ENCODE data around the gene NFU1.
A peak's percentile ranks its signal among the peaks of the same experiment; 100 is the strongest.
"Not testable (repeated sequence)": the region's sequence is repeated elsewhere in the genome, so short reads cannot be mapped to it uniquely, and the experiment has no call there.

Gene NFU1

DNA sequence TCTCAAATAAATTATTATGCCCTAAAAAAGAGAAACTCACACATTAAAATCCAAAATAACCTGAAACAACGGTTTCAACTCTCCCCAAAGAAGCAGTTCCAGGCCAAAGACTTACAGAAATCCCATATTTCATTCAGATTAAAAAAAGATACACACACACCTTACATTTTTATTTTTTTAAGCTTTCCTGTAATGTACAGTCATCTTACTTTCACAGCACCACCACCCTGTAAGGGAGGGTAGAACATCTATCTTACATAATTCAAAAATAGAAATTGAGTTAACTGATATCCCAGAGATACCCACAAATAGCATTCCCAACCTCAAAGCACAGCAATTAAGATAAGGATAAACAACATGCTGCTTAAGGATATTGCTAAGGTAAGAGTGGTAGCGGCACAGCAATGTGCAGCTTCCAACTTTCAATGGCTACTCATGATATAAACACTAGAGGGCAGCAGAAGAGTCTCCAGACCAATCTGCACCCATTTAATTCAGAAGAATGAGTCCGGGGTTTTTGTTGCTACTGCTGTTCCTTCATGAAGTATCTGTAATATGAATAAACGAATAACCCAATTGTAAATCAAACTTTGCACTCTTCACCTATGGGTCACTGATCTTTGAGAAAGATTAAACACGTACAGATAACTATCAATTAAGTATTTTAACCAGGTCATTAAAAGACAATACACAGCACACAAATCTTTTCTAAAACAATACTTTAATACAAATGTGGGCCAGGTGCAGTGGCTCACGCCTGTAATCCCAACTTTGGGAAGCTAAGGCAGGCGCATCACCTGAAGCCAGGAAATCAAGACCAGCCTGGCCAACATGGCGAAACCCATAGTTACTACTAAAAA is 61.5 kb downstream of the NFU1 start:
- TF ChIP-seq, protein P1, sequence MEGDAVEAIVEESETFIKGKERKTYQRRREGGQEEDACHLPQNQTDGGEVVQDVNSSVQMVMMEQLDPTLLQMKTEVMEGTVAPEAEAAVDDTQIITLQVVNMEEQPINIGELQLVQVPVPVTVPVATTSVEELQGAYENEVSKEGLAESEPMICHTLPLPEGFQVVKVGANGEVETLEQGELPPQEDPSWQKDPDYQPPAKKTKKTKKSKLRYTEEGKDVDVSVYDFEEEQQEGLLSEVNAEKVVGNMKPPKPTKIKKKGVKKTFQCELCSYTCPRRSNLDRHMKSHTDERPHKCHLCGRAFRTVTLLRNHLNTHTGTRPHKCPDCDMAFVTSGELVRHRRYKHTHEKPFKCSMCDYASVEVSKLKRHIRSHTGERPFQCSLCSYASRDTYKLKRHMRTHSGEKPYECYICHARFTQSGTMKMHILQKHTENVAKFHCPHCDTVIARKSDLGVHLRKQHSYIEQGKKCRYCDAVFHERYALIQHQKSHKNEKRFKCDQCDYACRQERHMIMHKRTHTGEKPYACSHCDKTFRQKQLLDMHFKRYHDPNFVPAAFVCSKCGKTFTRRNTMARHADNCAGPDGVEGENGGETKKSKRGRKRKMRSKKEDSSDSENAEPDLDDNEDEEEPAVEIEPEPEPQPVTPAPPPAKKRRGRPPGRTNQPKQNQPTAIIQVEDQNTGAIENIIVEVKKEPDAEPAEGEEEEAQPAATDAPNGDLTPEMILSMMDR (conservative IDR thresholded peaks at IDR 0.05; ENCODE audit: low read depth, low read length): peak; percentile 52

DNA sequence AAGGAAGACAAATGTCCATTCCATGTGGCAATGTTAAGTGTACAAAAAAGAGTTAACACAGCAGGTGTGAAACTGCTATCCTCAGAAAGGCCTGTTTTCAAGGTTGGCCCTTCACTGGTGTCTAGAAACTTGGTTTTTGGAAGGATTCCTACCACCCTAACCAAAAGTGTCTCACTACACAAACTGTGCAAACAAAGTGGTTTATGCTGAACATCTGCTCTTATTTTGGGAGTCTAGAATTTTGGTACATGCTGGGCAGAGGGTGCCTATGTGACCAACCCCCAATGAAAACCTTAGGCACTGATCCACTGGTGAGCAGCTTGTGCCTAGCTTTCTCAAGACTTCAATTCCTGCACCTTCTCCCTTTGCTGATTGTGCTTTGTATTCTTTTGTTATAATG is 64.5 kb downstream of the NFU1 start:
- TF ChIP-seq, protein P1 (conservative IDR thresholded peaks at IDR 0.05; ENCODE audit: low read depth, low read length): no peak
- no peak for DNase-seq (ENCODE audit: low read depth)
- no peak overlapping the region for H3K4me3 ChIP-seq (ENCODE audit: low read length)

More for the DNA sequence above, 61.5 kb downstream of the NFU1 start:
- no peak overlapping the region for H3K4me3 ChIP-seq (ENCODE audit: low read length)
- DNase-seq (ENCODE audit: low read depth): no peak

DNA sequence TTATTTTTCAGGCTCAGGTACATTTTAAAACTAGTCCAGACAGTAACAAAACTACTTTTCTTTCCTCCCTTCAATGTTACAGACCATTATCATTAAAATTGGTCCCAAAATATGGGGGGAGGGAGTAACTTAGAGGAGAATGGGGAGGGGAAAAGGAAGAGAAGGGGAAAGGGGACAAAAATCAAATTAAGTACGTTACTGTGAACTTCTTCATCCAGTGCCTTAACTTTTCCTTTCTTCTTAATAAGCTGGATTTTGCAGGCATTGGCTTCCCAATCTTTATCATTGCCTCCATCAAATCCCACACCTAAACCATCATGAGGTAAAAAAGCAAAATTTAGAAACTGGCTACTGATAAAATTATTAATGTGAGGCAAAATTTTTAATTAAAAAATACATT is 67.4 kb downstream of the NFU1 start:
- H3K4me3 ChIP-seq (ENCODE audit: low read length): no peak overlapping the region
- TF ChIP-seq, protein P1 (conservative IDR thresholded peaks at IDR 0.05; ENCODE audit: low read depth, low read length): no peak
- DNase-seq (ENCODE audit: low read depth): no peak

DNA sequence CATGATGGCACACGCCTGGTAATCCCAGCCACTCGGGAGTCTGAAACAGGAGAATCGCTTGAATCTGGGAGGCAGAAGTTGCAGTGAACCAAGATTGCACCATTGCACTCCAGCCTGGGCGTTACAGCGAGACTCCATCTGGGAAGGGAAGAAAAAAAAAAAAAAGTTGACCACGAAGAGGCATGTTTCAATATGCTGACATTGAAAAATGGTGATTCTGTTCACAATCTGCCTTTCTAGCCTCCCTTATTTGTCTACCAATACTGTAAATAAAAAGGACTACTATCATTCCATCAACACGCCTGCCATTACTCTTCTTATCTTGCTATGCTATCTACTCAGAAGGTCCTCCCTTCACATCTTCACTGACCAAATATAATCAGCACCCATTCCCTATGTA is 68.6 kb downstream of the NFU1 start:
- TF ChIP-seq, protein P1 (conservative IDR thresholded peaks at IDR 0.05; ENCODE audit: low read depth, low read length): no peak
- DNase-seq (ENCODE audit: low read depth): no peak
- H3K4me3 ChIP-seq (ENCODE audit: low read length): no peak overlapping the region

DNA sequence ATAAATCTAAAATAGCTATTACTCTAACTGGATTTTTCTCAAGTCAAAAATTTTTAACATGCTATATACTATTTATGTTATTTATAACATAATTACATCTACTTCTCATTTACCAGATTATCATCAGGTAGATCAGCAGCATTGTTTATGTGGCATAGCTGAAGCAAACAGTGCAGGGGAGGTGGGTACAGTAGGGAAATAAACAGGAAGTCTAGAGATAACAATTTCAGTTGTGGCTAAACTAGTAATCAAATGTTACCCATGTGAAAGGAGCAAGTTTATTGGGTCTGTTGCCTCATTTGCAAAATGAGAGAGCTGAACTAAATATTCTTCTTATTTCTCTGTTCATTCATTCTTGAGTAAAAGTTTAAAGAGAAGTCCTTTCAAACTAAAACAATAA is 77.9 kb downstream of the NFU1 start:
- H3K4me3 ChIP-seq (ENCODE audit: low read length): no peak overlapping the region
- TF ChIP-seq, protein P1 (conservative IDR thresholded peaks at IDR 0.05; ENCODE audit: low read depth, low read length): no peak

DNA sequence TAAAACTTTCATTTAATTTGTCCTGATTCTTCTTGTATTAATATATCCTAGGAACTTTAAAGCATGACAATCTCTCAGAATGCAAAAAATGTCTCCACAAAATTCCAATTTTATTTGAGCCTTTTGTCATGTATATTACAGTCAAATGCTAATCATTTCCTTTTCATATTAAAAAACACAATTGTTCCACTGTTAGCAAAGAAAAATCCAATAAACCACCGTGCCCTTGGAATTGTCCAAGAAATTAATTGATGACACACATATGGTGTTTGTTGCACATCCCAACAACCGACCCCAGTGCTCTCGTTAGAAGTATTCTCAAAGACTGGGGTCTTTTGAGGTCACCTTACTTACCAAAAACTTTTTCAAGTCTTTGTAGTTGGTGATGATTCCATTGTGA is 78.3 kb downstream of the NFU1 start:
- no peak overlapping the region for H3K4me3 ChIP-seq (ENCODE audit: low read length)
- no peak for DNase-seq (ENCODE audit: low read depth)
- TF ChIP-seq, protein P1 (conservative IDR thresholded peaks at IDR 0.05; ENCODE audit: low read depth, low read length): no peak

More for the DNA sequence above, 77.9 kb downstream of the NFU1 start:
- no peak for DNase-seq (ENCODE audit: low read depth)

DNA sequence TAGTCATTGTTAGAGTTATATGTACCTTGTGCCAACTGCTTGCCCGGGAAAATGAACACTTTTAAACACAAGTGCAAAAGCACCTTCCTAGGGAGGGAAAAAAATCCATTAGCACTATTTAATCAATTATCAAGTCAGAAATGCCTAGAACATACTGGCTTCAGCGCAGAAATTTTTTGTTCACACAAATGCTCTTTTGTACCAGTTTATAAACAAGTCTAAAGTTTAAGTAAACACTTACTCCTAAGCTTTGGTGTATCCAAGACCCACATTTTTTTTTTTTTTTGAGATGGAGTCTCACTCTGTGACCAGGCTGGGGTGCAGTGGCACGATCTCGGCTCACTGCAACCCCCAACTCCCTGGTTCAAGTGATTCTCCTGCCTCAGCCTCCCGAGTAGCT is 80.8 kb downstream of the NFU1 start:
- TF ChIP-seq, protein P1 (conservative IDR thresholded peaks at IDR 0.05; ENCODE audit: low read depth, low read length): no peak
- no peak overlapping the region for H3K4me3 ChIP-seq (ENCODE audit: low read length)
- DNase-seq (ENCODE audit: low read depth): no peak

DNA sequence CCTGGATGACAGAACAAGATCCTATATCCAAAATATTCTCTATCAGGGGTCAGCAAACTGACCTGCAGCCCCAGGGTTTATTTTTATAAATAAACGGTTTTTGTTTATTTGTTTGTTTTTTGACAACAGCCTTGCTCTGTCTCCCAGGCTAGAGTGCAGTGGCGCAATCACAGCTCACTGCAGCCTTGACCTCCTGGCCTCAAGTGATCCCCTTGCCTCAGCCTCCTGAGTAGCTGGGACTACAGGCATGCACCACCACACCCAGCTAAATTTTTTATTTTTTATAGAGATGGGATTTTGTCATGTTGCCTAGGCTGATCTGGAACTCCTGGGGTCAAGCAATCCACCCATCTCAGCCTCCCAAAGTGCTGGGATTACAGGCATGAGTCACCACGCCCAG is 82.3 kb downstream of the NFU1 start:
- DNase-seq (ENCODE audit: low read depth): not testable (repeated sequence)

More for the DNA sequence above, 82.3 kb downstream of the NFU1 start:
- H3K4me3 ChIP-seq (ENCODE audit: low read length): not testable (repeated sequence)

Data from retinal pigment epithelial cell (primary cell).